Upper lobe of left lung (tissue), 4 donors: Measurements from ENCODE around the gene HIVEP3.

Source experiments
- POLR2A ChIP-seq, 4 donors: fragments of 450-650 bp; IDR thresholded peaks; one replicate each; pipeline ENCODE4 v1.5.1; 2016 to 2017; ENCODE audit warnings: antibody characterized with exemption in 4 of 4, mild to moderate bottlenecking in 2 of 4
- POLR2AphosphoS5 ChIP-seq, 2 donors: sonication (generic); formaldehyde crosslinking; IDR thresholded peaks; one replicate each; pipeline ENCODE4 v1.5.1; 2017; ENCODE audit warnings: antibody characterized with exemption in 2 of 2

DNA sequence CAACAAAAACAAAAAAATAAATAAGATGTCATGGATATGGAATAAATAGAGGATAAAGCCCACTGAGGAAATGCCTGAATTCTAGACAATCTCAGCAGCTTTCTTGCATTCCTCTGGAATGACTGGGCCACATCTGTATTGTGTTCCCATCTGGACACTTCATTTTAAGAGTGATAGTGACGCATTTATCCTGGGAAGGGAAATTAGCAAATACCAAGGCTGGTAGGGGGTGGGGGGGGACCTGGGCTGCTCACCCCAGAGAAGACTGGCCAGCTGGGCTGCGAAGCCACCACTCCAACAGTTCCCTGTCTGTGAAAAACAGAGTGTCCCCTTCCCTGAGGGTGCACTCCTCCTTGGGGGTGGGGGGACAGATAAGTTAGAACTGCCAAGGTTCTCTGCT lies 106.3 kb downstream of the HIVEP3 start:
- TF ChIP-seq POLR2A (IDR thresholded peaks at IDR 0.05) (no peak), POLR2AphosphoS5 (IDR thresholded peaks at IDR 0.05) (peak; percentile 36 to 73)
